K562 (cell line): Measurements from ENCODE around the gene PDE8A. TPM values are rescaled to one million over a fixed set of nuclear protein-coding genes. Genes with fewer than 3 reads are reported as not detected.

Experiments
- ATAC-seq: fragments of 200-7000 bp; cut with Tn5 transposase; 3 replicates; pipeline ENCODE4 v1.9.1; 2020; ENCODE audit warnings: moderate library complexity
- BruUV-seq: library from RNA; stranded (reverse); fragments of 400-500 nt; replicated peaks from 2 replicates; lab custom pipeline; 2021; lab: Mats Ljungman, UMichigan
- CTCF ChIA-PET: fragments of 300-600 bp; formaldehyde crosslinking; extraction: SDS; loops from one replicate; lab custom pipeline; 2021; ENCODE audit warnings: low intra/inter-chr PET ratio; lab: Yijun Ruan, JAX
- POLR2A ChIA-PET: fragments of 300-600, 350-650 bp; sonication (Branson Sonifier 250); formaldehyde crosslinking; extraction: SDS; loops from one replicate; lab custom pipeline; 2021; ENCODE audit warnings: antibody characterized with exemption, inconsistent platforms; lab: Yijun Ruan, JAX
- DNase-seq, 4 experiments: peaks; one replicate each; pipeline versions ENCODE4 v3.0.0 to v3.0.0-alpha.2; 2011 to 2018; ENCODE audit warnings: low spot score in 3 of 4, mixed read lengths in 3 of 4; ENCODE audit errors: extremely low read depth in 1 of 4
- FAIRE-seq: peaks from 2 replicates; lab custom pipeline; 2011; peaks lifted over from hg19 to GRCh38; lab: Jason Lieb, UNC
- H2AFZ ChIP-seq: 2 replicates; pipeline ENCODE4 v1.6.0; 2011; ENCODE audit warnings: low read depth, low read length, control low read depth, inconsistent platforms
- H3K27ac ChIP-seq: fragments of 200-600 bp; 3 replicates; pipeline ENCODE4 v1.8.0; 2011; ENCODE audit warnings: low read depth, mild to moderate bottlenecking, control low read depth, inconsistent platforms, low read length, moderate library complexity, mixed read lengths; ENCODE audit errors: extremely low read depth
- H3K27me3 ChIP-seq, 2 experiments: fragments of 300-600 bp in 1 of 2; 2 replicates in 1 of 2; 3 replicates in 1 of 2; pipeline versions ENCODE4 v1.6.0 to v1.8.0; 2011; ENCODE audit warnings: inconsistent platforms in 2 of 2, low read length in 2 of 2, mild to moderate bottlenecking in 1 of 2, mixed read lengths in 1 of 2, moderate library complexity in 1 of 2; ENCODE audit not compliant: control insufficient read depth in 2 of 2, insufficient read depth in 2 of 2
- H3K36me3 ChIP-seq: fragments of 300-600 bp; 3 replicates; pipeline ENCODE4 v1.8.0; 2011; ENCODE audit warnings: mild to moderate bottlenecking, low read length, inconsistent platforms; ENCODE audit not compliant: control insufficient read depth, insufficient read depth
- H3K4me1 ChIP-seq, 2 experiments: fragments of 200-600 bp in 1 of 2; replicated peaks in 1 of 2; 2 replicates in 1 of 2; 3 replicates in 1 of 2; pipeline versions ENCODE4 v1.5.1 to v1.8.0; 2011; ENCODE audit warnings: inconsistent platforms in 2 of 2, low read length in 2 of 2, mild to moderate bottlenecking in 1 of 2, mixed read lengths in 1 of 2, moderate library complexity in 1 of 2; ENCODE audit not compliant: control insufficient read depth in 2 of 2, insufficient read depth in 2 of 2
- H3K4me2 ChIP-seq: 2 replicates; pipeline ENCODE4 v1.6.1; 2011; ENCODE audit warnings: low read length, control low read depth, inconsistent platforms, mixed read lengths; ENCODE audit not compliant: insufficient read depth
- H3K4me3 ChIP-seq: fragments of 200-600 bp; sonication (generic), shearing (Covaris generic); 2 replicates; pipeline ENCODE4 v1.5.1; 2016; ENCODE audit warnings: control low read depth, inconsistent platforms
- H3K79me2 ChIP-seq: fragments of 200-600 bp; 3 replicates; pipeline ENCODE4 v1.8.0; 2011; ENCODE audit warnings: low read length, inconsistent platforms; ENCODE audit not compliant: control insufficient read depth, insufficient read depth
- H3K9ac ChIP-seq, 2 experiments: 2 replicates each; pipeline versions ENCODE4 v1.6.0 to v1.6.1; 2011; ENCODE audit warnings: low read depth in 2 of 2, low read length in 2 of 2, control low read depth in 1 of 2, inconsistent platforms in 1 of 2, mild to moderate bottlenecking in 1 of 2, mixed read lengths in 1 of 2; ENCODE audit not compliant: insufficient read depth in 1 of 2
- H3K9me1 ChIP-seq: one replicate; pipeline ENCODE4 v1.6.0; 2011; ENCODE audit warnings: inconsistent platforms, mild to moderate bottlenecking, low read length, moderate library complexity; ENCODE audit not compliant: control insufficient read depth, insufficient read depth
- H3K9me3 ChIP-seq: replicated peaks from 2 replicates; pipeline ENCODE4 v1.5.1; 2011; ENCODE audit warnings: low read depth, low read length, inconsistent platforms; ENCODE audit not compliant: control insufficient read depth, insufficient read depth
- H4K20me1 ChIP-seq: replicated peaks from 2 replicates; pipeline ENCODE4 v1.6.1; 2011; ENCODE audit warnings: low read length, inconsistent platforms, mixed read lengths; ENCODE audit not compliant: control insufficient read depth, insufficient read depth
- CBFA2T2 ChIP-seq: fragments of 450-650 bp; conservative IDR thresholded peaks from 2 replicates; pipeline ENCODE4 v1.6.1; 2017; ENCODE audit warnings: mild to moderate bottlenecking
- CEBPB ChIP-seq: fragments of 450-650 bp; IDR thresholded peaks from 2 replicates; pipeline ENCODE4 v1.6.1; 2016; ENCODE audit warnings: missing genetic modification characterization, missing compliant biosample characterization
- GATA2 ChIP-seq: sonication (generic); formaldehyde crosslinking; IDR thresholded peaks from 2 replicates; pipeline ENCODE4 v1.4.0; 2020; ENCODE audit warnings: mild to moderate bottlenecking, missing genetic modification reagents
- HMG20B ChIP-seq: fragments of 250-450 bp; sonication (Bioruptor Pico); IDR thresholded peaks from 2 replicates; pipeline ENCODE4 v1.5.0; 2021; ENCODE audit warnings: mild to moderate bottlenecking
- ILK ChIP-seq: fragments of 450-650 bp; IDR thresholded peaks from 2 replicates; pipeline ENCODE4 v1.6.1; 2016; ENCODE audit warnings: missing genetic modification characterization, low read depth, mild to moderate bottlenecking, missing compliant biosample characterization, moderate library complexity, borderline replicate concordance
- KLF13 ChIP-seq: fragments of 450-650 bp; IDR thresholded peaks from 2 replicates; pipeline ENCODE4 v1.6.1; 2016; ENCODE audit warnings: missing genetic modification characterization, low read depth, mild to moderate bottlenecking, missing compliant biosample characterization, moderate library complexity, borderline replicate concordance
- RBM15 ChIP-seq: fragments of 200-400 bp; formaldehyde crosslinking; IDR thresholded peaks from 2 replicates; pipeline ENCODE4 v1.6.1; 2018; ENCODE audit warnings: mild to moderate bottlenecking, low read length, moderate library complexity; ENCODE audit not compliant: insufficient read depth
- TBP ChIP-seq: optimal IDR thresholded peaks from 2 replicates; pipeline ENCODE3; 2011; ENCODE audit warnings: low read depth, low read length, improper control_type of control experiment
- TEAD1 ChIP-seq, 2 experiments: fragments of 450-650 bp in 1 of 2; sonication (generic) in 1 of 2; formaldehyde crosslinking; IDR thresholded peaks; 2 replicates each; pipeline versions ENCODE4 v1.4.0 to v1.8.0; 2020 to 2022; ENCODE audit warnings: mild to moderate bottlenecking in 2 of 2, missing genetic modification reagents in 1 of 2
- TRIM24 ChIP-seq, 2 experiments: fragments of 450-650 bp; IDR thresholded peaks; 2 replicates each; pipeline ENCODE4 v1.6.1; 2016
- U2AF2 ChIP-seq: fragments of 200-400 bp; formaldehyde crosslinking; optimal IDR thresholded peaks from 2 replicates; pipeline ENCODE3; 2017; ENCODE audit warnings: low read depth, mild to moderate bottlenecking, low read length
- ZBTB17 ChIP-seq: fragments of 450-650 bp; formaldehyde crosslinking; IDR thresholded peaks from 2 replicates; pipeline ENCODE4 v1.4.0; 2020; ENCODE audit warnings: mild to moderate bottlenecking
- ZFX ChIP-seq: sonication (generic); formaldehyde crosslinking; IDR thresholded peaks from 2 replicates; pipeline ENCODE4 v1.8.0; 2022; ENCODE audit warnings: mild to moderate bottlenecking, missing genetic modification reagents, moderate library complexity
- ZNF263 ChIP-seq: sonication (generic); formaldehyde crosslinking; IDR thresholded peaks from 2 replicates; pipeline ENCODE4 v1.8.0; 2022; ENCODE audit warnings: mild to moderate bottlenecking, missing genetic modification reagents, borderline replicate concordance
- ZNF586 ChIP-seq: fragments of 450-650 bp; formaldehyde crosslinking; conservative IDR thresholded peaks from 2 replicates; pipeline ENCODE4 v1.4.0; 2020; ENCODE audit warnings: mild to moderate bottlenecking, moderate library complexity
- WGBS: fragments of 100-300 bp; shearing (Covaris generic); methylation state at CpG from one replicate; pipeline ENCODE4 v1.1.6; 2016; ENCODE audit warnings: low coverage, mixed read lengths; ENCODE audit not compliant: insufficient coverage; ENCODE audit errors: missing lambda C conversion rate; 5-methylcytosine and 5-hydroxymethylcytosine counted together
- in situ Hi-C: fragments of 300-500 bp; cut with MboI; formaldehyde crosslinking; loops from 4 replicates; pipeline ENCODE4 v1.15.0; 2018; ENCODE audit warnings: inconsistent platforms, mixed read lengths
- intact Hi-C: fragments of 100-400 bp; cut with micrococcal nuclease; formaldehyde crosslinking; loops from 2 replicates; pipeline ENCODE4 v1.14.2; 2022
- polyA plus RNA-seq, 8 experiments: library from polyadenylated mRNA; depleted of rRNA in 4 of 8; stranded (reverse) in 5 of 8; unstranded in 3 of 8; fragments of >200 nt; fragmentation: Nextera tagmentation in 2 of 8; fragmentation: Illumina TruSeq in 1 of 8; extraction: Ambion mirVana in 2 of 8; extraction: Trizol in 1 of 8; gene quantifications; 2 replicates each; pipeline versions ENCODE4 v1.2.1 to v1.2.3, GENCODE V29; 2011 to 2014; ENCODE audit warnings: inconsistent platforms in 1 of 8, missing spikeins in 1 of 8
- total RNA-seq, 7 experiments: library from RNA; depleted of rRNA in 6 of 7; stranded (reverse); fragments of >200 nt in 6 of 7; fragmentation: Illumina TruSeq in 2 of 7; extraction: Trizol in 2 of 7; gene quantifications; 2 replicates each; pipeline versions ENCODE4 v1.2.1 to v1.2.3, GENCODE V29; 2011 to 2021; ENCODE audit warnings: low replicate concordance in 1 of 7
- TF ChIP-seq, protein P1 (sequence below): fragments of 250-450 bp; sonication (Bioruptor Pico); IDR thresholded peaks from 2 replicates; pipeline ENCODE4 v1.8.0; 2022; ENCODE audit warnings: inconsistent platforms, mild to moderate bottlenecking, moderate library complexity, borderline replicate concordance
- TF ChIP-seq, protein P2 (sequence below), 2 experiments: IDR thresholded peaks; 2 replicates each; pipeline ENCODE4 v1.6.1; 2011; ENCODE audit warnings: borderline replicate concordance in 1 of 2, control low read depth in 1 of 2, low read depth in 1 of 2, low read length in 1 of 2, mild to moderate bottlenecking in 1 of 2, mixed read lengths in 1 of 2, moderate library complexity in 1 of 2; ENCODE audit not compliant: insufficient read depth in 1 of 2, insufficient read length in 1 of 2, poor library complexity in 1 of 2, severe bottlenecking in 1 of 2; ENCODE audit errors: extremely low read depth in 1 of 2

PDE8A gene
- total and polyA plus RNA-seq, 9 of the 15 experiments (the other 6 are each of a cell fraction or from before 2014, with no cell fraction given): 5.9 to 40.3 (median 19.8) TPM

DNA sequence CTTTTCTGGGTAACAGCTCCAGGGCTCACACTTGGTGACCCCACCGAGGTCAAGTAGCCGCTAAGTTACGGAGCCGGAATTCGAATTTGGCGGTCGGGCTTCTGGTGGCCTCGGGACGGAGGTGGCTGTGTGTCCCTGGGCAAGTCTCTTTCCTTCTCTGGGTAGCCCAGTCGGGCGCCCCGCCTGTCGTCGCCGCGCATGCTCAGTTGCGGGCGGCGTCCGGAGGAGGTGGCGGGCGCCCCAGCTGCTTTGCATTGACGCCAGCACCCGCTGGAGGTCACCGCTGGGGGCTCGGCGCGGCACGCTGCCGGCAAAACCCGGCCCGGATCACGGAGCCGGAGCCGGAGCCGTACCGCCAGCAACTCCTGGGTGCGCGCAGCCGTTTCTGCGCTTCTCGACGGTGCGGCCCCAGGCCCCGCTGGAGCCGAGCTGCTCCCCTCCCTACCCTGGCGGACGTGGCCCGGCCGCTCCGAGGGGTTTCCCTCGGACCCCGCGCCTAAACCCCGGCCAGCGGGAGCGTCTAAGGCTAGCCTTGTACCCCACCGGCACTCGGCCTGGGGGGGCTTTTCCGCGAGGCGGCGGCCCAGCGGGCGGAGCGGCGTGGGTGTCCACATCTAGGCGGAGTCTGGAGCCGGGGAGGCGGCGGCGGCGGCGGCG is 474 bp upstream of the PDE8A start (continued):
- TF ChIP-seq RBM15 (0 out of 2 replicates have a peak, but pooled peaks have one; percentile 75), CEBPB (no peak), ZNF263 (CRISPR knock-in tag) (peak; percentile 61; the same call in 1 of the 2 replicates)
- TF ChIP-seq, all 486 proteins: peak for 152

DNA sequence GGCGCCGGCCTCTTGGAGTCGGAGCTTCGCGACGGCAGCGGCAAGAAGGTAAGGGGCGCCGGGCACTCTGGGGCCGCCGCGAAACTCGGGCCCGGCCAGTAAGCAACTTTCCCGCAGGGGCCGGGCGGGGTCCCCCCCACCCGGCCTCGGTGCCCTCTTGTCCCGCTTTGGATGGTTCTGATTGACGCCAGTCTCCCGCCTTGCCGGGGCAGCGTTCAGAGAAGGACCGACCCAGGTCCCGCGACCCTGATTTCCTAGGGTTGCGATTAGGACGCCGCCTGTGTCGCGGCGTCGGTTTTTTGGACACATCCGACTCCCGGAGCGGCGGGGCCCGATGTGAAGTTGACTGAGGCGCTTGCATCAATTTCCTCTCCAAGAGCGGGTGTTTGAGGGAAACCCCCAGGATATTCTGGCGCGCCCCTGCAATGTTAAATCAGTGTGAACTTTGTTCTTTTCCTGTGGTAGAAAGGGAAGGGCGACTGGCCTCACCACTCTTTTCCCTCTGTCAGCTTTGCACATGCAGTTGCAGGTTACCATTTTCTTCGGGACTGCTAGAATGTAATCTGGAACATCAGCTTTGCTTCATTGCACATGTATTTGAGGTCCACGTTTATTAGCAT is 755 bp downstream of the PDE8A start:
- Histone ChIP-seq H3K36me3 (peaks cover 3% of the 10 kb centered on the region; the same call in 1 of the 3 replicates), H3K9me3 (no peaks in the 10 kb centered on the region), H3K27me3 (no peaks in the 10 kb centered on the region), H3K27ac (peak overlapping the region; percentile 93; the same call in 2 of the 3 replicates), H3K9me1 (no peaks in the 10 kb centered on the region), H3K9ac (peak overlapping the region; percentile 78 to 95), H2AFZ (peak overlapping the region; percentile 87), H3K4me3 (peak overlapping the region; percentile 71), H3K79me2 (peaks cover 57% of the 10 kb centered on the region), H3K4me2 (peak overlapping the region; percentile 87), H3K4me1 (peaks cover 28 to 31% of the 10 kb centered on the region in 2 experiments), H4K20me1 (peaks cover 3% of the 10 kb centered on the region; the same call in 1 of the 2 replicates)
- DNase-seq: peak in 2 of 4 experiments; percentile 38 to 66
- intact Hi-C loops (loop anchor here (2.0 kb wide), 1 partner anchor 22 kb away; no protein-coding TSS in a partner anchor), in situ Hi-C loops (no loop called here)
- POLR2A ChIA-PET: interaction anchor here (0.7 to 2.1 kb wide), 5 partner anchors 11 to 1399 kb away, joined by 3 to 11 read pairs (median 3); no protein-coding TSS in a partner anchor
- no TSS peak for BruUV-seq
- ATAC-seq: no peak
- CTCF ChIA-PET: no interaction called here
- WGBS: under 1% methylated on average over 32 of the region's 46 CpGs
- peak; percentile 72 for FAIRE-seq
- TF ChIP-seq TEAD1 (CRISPR knock-in tag; IDR thresholded peaks at IDR 0.05) (no peak), TRIM24 (IDR thresholded peaks at IDR 0.05) (no peak), ZNF586 (no peak), ZBTB17 (CRISPR knock-in tag) (no peak), GATA2 (CRISPR knock-in tag) (0 out of 2 replicates have a peak, but pooled peaks have one; percentile 33), CBFA2T2 (no peak), TBP (peak; percentile 11), ZFX (CRISPR knock-in tag) (peak; percentile 37; the same call in 1 of the 2 replicates), HMG20B (CRISPR knock-in tag) (no peak), ILK (tag) (no peak), U2AF2 (no peak), KLF13 (no peak)
- TF ChIP-seq, protein P1, sequence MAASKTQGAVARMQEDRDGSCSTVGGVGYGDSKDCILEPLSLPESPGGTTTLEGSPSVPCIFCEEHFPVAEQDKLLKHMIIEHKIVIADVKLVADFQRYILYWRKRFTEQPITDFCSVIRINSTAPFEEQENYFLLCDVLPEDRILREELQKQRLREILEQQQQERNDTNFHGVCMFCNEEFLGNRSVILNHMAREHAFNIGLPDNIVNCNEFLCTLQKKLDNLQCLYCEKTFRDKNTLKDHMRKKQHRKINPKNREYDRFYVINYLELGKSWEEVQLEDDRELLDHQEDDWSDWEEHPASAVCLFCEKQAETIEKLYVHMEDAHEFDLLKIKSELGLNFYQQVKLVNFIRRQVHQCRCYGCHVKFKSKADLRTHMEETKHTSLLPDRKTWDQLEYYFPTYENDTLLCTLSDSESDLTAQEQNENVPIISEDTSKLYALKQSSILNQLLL (CRISPR knock-in tag): no peak
- TF ChIP-seq, protein P2, sequence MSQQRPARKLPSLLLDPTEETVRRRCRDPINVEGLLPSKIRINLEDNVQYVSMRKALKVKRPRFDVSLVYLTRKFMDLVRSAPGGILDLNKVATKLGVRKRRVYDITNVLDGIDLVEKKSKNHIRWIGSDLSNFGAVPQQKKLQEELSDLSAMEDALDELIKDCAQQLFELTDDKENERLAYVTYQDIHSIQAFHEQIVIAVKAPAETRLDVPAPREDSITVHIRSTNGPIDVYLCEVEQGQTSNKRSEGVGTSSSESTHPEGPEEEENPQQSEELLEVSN (IDR thresholded peaks at IDR 0.05; ENCODE audit: borderline replicate concordance in 1 of 2, extremely low read depth in 1 of 2, insufficient read depth in 1 of 2, insufficient read length in 1 of 2, low read depth in 1 of 2, low read length in 1 of 2, poor library complexity in 1 of 2, severe bottlenecking in 1 of 2): peak in 1 of 2 experiments; percentile 40
